ENCODE measurements around the gene TEKTIP1.

- TF ChIP-seq CTCF (IDR thresholded peaks at IDR 0.05) (no peak), POLR2A (IDR thresholded peaks at IDR 0.05) (no peak)
These were observed 37.1 kb downstream of the TEKTIP1 start for GRCh38 chr19:3575949-3576673.
